DMS153 treated with DMSO at 0.1 percent for 48 hours (cell line): ENCODE data around the gene FBXO4.

Experiments
- DNase-seq: peaks from one replicate; lab custom pipeline; 2025; ENCODE audit not compliant: unreplicated experiment; lab: John Stamatoyannopoulos, UW

FBXO4 gene, protein sequence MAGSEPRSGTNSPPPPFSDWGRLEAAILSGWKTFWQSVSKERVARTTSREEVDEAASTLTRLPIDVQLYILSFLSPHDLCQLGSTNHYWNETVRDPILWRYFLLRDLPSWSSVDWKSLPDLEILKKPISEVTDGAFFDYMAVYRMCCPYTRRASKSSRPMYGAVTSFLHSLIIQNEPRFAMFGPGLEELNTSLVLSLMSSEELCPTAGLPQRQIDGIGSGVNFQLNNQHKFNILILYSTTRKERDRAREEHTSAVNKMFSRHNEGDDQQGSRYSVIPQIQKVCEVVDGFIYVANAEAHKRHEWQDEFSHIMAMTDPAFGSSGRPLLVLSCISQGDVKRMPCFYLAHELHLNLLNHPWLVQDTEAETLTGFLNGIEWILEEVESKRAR

GRCh38 chr5:41924872-41925554, at the start of gene FBXO4:
Gene FBXO4 (plus strand): TSS chr5:41925281. CDS start chr5:41925310, 29 bp downstream.
- DNase-seq = peak; percentile 83

DNA sequence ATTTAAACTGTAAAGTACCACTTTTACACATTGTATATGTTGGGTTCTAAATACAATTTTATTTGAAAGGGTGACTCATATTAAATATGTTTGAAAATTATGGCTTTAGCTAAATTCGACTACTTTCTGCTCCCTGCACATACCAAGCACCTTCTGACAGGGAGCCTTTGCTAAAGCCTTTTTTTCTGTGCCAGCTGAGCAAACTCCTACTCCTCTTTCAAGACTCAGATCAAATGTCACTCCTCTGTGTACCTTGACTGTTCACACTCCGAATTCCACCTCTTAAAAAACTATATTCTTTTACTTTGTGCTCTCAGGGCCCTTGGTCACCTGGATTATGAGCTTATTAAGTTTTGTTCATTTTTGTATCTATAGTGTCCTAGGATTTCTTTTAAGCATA, 48.4 kb upstream of the FBXO4 start:
- no peak for DNase-seq

- DNase-seq = no peak
Measured at GRCh38 chr5:41877408-41877807, 47.7 kb upstream of the FBXO4 start.

DNA sequence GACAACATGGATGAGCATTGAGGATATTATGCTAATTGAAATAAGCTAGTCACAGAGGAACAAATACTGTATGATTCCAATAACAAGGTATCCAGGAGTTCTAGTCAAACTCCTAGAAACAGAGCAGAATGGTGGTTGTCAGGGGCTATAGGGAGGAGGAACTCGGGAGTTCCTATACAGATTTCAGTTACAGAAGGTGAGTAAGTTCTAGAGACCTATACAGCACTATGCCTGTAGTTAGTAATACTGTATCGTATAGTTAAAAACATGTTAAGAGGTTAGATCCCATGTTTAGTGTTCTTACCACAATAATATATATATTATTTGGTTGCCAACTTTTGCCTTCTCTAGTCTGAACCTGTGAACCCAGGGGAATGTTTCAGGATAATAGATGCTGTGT, 46.9 kb upstream of the FBXO4 start:
- no peak for DNase-seq

GRCh38 chr5:41878643-41879478, 46.2 kb upstream of the FBXO4 start:
- no peak for DNase-seq

DNA sequence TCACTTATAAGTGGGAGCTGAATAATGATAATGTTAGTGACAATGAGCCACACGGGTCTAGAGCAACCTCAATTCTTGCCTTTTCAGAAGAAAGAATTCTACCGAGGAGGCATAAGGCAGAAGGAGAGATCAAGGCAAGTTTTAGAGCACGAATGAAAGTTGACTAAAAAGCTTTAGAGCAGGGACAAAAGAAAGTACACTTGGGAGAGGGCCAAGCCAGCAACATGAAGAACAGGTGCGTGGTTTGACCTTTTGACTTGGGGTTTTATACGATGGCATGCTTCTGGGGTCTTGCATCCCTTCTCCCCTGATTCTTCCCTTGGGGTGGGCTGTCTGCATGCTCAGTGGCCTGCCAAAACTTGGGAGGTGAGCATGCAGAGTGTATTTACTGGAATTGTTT, 42.3 kb upstream of the FBXO4 start:
- no peak for DNase-seq

- no peak for DNase-seq
Measured at GRCh38 chr5:41883243-41883642, 41.8 kb upstream of the FBXO4 start.

DNA sequence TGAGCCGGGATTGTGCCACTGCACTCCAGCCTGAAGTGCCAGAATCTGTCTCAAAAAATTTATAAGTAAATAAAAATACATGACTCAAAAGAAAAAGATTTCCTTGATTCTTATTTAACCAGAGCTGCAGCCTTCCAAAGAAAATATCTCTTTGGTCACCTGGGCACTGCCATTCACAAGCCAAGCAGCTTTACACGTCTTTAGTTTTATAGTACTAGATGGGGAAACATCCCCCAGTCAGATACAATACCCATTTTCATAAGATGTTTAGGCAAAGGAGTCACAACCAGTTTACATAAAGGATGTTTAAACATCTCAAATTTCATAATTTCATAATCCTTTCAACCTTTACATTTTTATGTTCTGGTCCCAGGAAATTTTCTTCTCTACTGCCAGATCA, 41.1 kb upstream of the FBXO4 start:
- DNase-seq = no peak

DNA sequence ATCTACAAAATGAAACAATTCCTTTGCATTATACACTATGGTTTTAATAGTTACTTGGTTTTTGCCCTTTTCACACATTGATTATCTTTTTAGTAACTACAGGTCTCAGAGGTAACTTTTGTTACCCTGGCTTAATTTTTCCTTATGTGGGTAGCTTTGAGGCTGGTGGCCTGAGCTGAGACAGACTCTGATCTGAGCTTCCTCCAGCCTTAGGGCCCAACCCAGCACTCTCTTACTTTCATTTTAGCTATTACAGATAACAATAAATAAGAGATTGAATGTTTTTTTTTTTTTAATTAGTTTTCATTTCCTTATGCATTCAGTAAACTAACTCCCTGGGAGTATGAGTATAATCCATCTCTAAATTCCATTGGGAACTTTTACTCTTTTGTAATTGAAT, 39.8 kb upstream of the FBXO4 start:
- no peak for DNase-seq

- DNase-seq = no peak
Measured at GRCh38 chr5:41891066-41891707, 33.9 kb upstream of the FBXO4 start.

GRCh38 chr5:41892031-41892430, 33.0 kb upstream of the FBXO4 start:
- DNase-seq = no peak

DNA sequence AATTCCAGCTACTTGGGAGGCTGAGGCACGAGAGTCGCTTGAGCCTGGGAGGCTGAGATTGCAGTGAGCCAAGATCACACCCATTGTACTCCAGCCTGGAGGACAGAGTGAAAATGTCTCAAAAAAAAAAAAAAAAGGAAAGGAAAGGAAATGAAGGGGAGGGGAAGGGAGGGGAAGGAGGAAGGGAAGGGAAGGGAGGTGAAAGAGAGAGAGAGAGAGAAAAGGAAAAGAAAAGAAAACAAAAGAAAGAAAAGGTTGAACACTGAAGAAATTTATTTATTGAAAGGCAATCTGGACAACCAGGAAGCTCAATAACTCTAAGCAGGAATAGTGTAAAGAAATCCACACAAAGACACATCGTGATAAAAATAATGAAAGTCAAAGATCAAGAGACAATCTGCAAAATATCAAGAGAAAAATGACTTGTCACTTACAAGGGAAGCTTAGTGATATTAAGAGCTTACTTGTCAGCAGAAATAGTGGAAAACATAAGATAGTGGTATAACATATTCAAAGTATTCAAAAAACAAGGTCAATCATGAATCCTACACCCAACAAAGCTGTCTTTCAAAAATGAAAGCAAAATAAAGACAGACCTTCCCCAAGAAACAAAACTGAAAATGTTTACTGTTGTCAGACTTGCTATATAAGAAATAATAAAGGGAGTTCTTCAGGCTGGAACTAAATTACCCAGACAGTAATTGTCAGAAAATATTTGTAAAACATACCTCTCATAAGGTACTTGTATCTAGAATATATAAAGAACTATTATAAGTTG, 31.8 kb upstream of the FBXO4 start:
- no peak for DNase-seq

DNA sequence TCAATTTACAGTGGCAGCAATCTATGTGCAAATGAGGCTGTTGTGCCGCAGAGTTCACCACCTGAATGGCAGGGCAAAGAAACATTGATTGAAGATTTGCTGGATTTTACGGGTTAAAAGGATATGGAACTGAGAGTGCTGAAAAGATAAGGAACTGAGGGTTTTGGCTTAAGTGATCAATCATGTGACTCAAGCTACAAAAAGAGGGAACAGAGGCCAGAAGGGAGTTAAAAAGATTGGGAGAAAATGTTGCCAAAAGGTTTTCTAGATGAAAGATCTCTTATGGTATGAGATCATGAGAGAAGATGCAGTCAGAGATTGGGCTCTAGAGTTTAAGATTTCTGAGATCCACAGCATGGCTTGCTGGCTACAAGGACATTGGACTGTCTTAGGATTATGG, 28.9 kb upstream of the FBXO4 start:
- no peak for DNase-seq

GRCh38 chr5:41903382-41903891, 21.6 kb upstream of the FBXO4 start:
- no peak for DNase-seq

DNA sequence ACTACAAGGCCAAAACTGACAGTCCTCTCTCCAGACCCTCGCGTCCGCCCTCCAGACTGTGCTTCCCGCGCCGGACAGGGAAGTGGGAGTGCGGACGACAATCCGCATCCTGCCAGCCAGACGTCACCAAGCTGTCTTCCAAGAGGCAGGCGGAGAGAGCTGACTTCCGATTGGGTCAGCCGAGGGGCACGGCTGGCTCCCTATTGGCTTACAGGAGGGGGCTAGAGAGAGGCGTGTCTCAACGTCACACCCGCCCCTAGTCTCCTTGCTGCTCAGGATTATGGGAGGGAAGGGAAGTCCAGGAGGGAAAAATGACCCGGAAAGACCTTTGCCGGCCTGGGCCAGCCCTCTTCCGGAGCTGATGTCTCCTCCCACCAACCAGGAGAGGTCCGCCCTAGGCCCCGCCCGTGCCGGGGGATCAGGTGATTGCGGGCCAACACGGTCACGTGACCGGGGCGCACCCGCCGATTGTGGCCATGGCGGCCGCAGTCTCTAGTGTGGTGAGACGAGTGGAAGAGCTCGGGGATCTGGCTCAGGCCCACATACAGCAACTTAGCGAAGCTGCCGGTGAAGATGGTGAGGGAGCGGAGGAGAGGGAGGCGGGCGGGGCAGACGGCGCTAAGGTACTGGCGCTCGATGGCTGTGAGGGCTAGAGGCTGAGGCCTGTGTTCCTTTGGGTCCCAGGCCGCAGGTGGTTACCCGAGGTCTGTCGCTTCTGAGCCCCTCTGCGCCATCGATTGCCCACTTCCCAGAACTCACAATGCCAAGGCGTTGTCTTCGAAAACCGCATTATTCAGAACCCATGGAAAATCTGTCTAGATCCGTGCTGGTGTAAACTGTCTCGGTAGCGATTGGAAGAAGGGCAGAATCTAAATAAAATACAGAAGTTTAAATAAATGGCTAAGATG, 20.9 kb upstream of the FBXO4 start, which contains the start of gene RIMOC1:
Gene RIMOC1, plus strand, starts transcription at position 453 of the 908 bp plus-strand sequence. Its CDS starts 24 bp downstream, at position 477.
- DNase-seq = peak; percentile 100

DNA sequence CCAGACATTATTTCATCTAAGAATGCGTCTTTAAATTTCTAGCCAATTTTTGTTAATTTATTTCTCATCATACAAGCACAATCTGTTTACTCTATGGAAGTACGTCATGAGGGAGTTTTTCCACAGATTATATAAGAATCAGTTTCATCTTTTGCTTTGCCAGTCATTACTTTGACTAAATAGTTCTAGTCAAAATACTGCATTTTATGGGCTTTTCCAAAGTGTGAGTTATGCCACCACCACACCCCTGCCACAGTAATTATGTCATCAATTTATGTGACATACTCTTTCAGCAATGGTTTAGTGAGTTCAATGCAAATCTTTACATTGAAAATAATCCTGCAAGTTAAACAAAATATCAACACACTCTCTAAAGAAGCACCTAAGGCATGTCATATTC, 18.9 kb upstream of the FBXO4 start:
- DNase-seq = no peak

DNA sequence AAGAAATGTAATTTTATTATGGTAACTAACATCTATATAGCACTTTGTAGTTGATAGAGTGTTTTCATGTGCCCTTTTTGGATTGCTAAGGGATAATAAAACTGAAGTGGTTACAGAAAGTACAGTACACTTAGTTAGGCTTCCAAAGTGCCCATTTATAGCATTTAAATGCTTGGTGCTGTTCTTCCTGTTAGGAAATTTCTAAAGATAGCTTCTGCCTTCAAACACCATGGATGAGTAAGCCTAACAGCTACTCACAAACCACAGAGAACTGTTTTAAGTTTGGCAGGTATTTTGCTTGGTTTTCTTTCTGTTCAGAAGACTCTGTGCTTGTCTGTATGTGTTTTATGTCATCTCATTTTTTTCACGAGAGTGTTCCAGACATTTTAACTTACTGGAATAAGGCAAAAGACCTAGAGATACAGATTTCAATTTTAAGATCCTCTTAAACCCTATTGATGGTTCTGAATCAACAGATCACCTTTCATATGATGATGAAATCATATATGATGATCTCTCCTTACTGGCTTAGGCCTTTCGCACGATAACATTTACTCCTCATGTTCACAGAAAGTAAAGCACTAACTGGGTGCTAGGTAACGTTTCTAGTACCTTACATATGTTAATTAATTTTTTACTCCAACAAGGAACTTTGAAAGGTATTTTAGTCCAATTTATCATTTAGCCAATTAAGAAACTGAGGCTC, 16.6 kb upstream of the FBXO4 start:
- DNase-seq = no peak

DNA sequence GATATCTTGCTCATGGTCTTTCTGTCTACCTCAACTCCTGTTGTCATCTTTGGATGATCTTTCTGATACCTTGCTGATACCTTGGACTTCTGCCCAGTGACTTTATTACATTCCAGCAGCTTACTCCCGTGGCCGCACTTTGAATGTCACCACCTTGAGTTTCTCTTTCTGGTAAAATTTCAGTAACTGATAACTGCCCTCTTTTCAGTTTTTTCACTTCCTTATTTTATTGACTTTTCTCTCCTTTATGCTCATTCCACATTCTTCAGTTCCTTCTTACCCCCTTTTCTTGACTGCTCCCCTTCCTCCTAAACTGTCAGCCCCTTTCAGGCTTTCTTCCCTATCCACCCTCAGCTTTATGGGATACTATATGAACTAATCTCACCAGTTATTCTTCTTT, 7.0 kb upstream of the FBXO4 start:
- no peak for DNase-seq
